ENCODE data around the gene TWSG1. TPM values are rescaled to one million over a fixed set of nuclear protein-coding genes. Genes with fewer than 3 reads are reported as not detected.

The TWSG1 gene
- total and polyA plus RNA-seq, 2 donors (not counting 3 experiments of a cell fraction or from before 2014, with no cell fraction given) = 52.4 to 57.4 TPM

DNA sequence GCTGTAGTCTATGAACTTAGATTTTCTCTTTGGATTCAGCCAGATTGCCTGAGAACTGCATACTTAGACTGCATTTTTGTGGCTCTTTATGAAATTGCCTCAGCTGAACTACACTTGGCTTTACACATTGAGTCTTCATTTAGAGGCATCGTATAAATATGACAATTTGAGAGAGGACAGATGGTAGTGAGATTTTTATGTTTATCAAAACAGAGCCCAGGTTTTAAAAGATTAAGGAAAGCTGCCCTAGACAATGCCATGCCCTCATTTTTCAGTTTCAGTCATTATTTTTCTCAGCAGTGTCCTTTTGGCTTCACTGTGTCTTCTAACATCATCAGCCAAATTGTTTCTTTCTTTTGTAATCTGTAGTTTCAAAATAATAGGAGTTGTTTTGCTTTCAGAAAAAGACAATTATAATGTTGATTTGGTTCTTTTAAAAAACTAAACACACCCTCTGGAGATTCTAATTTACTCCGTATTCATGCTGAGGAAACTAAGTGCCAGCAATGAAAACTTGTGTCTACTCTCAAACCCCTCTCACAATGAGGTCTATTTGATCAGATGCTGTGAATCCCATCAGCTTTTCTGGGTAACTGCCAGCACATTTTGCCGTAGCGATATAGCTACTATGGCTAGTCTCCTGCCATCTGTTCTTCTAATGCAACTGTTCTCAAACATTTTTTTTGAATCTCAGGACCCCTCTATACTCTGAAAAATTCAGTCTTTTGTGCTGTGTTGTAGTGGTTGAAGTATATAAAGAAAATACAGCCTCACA, 46.2 kb downstream of the TWSG1 start:
- DNase-seq (ENCODE audit: low read depth, low spot score) = no peak
- TF ChIP-seq, protein P1, sequence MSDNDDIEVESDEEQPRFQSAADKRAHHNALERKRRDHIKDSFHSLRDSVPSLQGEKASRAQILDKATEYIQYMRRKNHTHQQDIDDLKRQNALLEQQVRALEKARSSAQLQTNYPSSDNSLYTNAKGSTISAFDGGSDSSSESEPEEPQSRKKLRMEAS (IDR thresholded peaks at IDR 0.05; ENCODE audit: insufficient read depth, insufficient read length) = no peak
- TF ChIP-seq POLR2A (IDR thresholded peaks at IDR 0.05; ENCODE audit: low read depth, low read length) = no peak
- TF ChIP-seq FOS (IDR thresholded peaks at IDR 0.05; ENCODE audit: borderline replicate concordance, insufficient read depth, low read length) = no peak
- no peak for TF ChIP-seq GATA2 (IDR thresholded peaks at IDR 0.05; ENCODE audit: insufficient read depth, insufficient read length, low read depth, low read length)
- no peak for TF ChIP-seq POLR2AphosphoS5 (IDR thresholded peaks at IDR 0.05; ENCODE audit: insufficient read depth, low read depth, low read length)
- no peak for TF ChIP-seq JUN (IDR thresholded peaks at IDR 0.05; ENCODE audit: borderline replicate concordance, insufficient read depth, insufficient read length, low read depth)
- TF ChIP-seq, protein P2, sequence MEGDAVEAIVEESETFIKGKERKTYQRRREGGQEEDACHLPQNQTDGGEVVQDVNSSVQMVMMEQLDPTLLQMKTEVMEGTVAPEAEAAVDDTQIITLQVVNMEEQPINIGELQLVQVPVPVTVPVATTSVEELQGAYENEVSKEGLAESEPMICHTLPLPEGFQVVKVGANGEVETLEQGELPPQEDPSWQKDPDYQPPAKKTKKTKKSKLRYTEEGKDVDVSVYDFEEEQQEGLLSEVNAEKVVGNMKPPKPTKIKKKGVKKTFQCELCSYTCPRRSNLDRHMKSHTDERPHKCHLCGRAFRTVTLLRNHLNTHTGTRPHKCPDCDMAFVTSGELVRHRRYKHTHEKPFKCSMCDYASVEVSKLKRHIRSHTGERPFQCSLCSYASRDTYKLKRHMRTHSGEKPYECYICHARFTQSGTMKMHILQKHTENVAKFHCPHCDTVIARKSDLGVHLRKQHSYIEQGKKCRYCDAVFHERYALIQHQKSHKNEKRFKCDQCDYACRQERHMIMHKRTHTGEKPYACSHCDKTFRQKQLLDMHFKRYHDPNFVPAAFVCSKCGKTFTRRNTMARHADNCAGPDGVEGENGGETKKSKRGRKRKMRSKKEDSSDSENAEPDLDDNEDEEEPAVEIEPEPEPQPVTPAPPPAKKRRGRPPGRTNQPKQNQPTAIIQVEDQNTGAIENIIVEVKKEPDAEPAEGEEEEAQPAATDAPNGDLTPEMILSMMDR (IDR thresholded peaks at IDR 0.05; ENCODE audit: extremely low read depth in 1 of 2, insufficient read depth in 1 of 2, low read depth in 1 of 2, low read length in 2 of 2) = no peak
- no peak for TF ChIP-seq MYC (IDR thresholded peaks at IDR 0.05; ENCODE audit: low read depth, low read length)
- no peak for TF ChIP-seq EZH2 (IDR thresholded peaks at IDR 0.05; ENCODE audit: borderline replicate concordance, low read depth, low read length, severe bottlenecking)
- no peak overlapping the region for H3K4me2 ChIP-seq (ENCODE audit: insufficient read depth, low read length)

More for the DNA sequence above, 46.2 kb downstream of the TWSG1 start:
- no peaks in the 10 kb centered on the region for H3K9me3 ChIP-seq (replicated peaks; ENCODE audit: control insufficient read depth, insufficient read depth, low read length)
- no peak overlapping the region for H3K4me3 ChIP-seq (replicated peaks in 1 of 3; ENCODE audit: insufficient read depth in 1 of 3, low read depth in 1 of 3, low read length in 3 of 3)
- H3K9me1 ChIP-seq (replicated peaks; ENCODE audit: control insufficient read depth, extremely low read depth, insufficient read depth, low read length) = no peaks in the 10 kb centered on the region
- ChIA-PET POLR2A (no interaction called here), CTCF (interaction anchor here (1.0 to 2.1 kb wide), 4 partner anchors 12 to 19 kb away, joined by 3 to 6 read pairs (median 4); no protein-coding TSS in a partner anchor)
- dilution Hi-C loops (cut with MboI; ENCODE audit: extremely low pct_ligation_motif_present, low sequenced_read_pairs) (no loop called here), intact Hi-C loops (cut with micrococcal nuclease) (no loop called here)
- no peak overlapping the region for H2AFZ ChIP-seq (ENCODE audit: low read depth, low read length)
- H3K4me1 ChIP-seq (ENCODE audit: control insufficient read depth, extremely low read depth, insufficient read depth, low read length) = no peaks in the 10 kb centered on the region
- H3K36me3 ChIP-seq (ENCODE audit: control insufficient read depth in 2 of 2, extremely low read depth in 1 of 2, insufficient read depth in 2 of 2, low read length in 2 of 2) = no peaks in the 10 kb centered on the region
- no peaks in the 10 kb centered on the region for H3K27me3 ChIP-seq (ENCODE audit: control insufficient read depth in 2 of 2, insufficient read depth in 2 of 2, low read length in 2 of 2)
- no peak overlapping the region for H3K9ac ChIP-seq (replicated peaks; ENCODE audit: extremely low read depth, insufficient read depth, low read length)
- no peak overlapping the region for H3K27ac ChIP-seq (ENCODE audit: insufficient read depth, low read depth, low read length)
- no peaks in the 10 kb centered on the region for H3K79me2 ChIP-seq (ENCODE audit: control insufficient read depth, insufficient read depth, low read length)
- no peaks in the 10 kb centered on the region for H4K20me1 ChIP-seq (replicated peaks; ENCODE audit: control insufficient read depth, extremely low read depth, insufficient read depth, low read length)
- BruUV-seq (replicated peaks) = no TSS peak
- FAIRE-seq = no peak
